Mammary epithelial cell (primary cell): ENCODE results near the gene STRN.

Experiments
- EZH2 ChIP-seq: IDR thresholded peaks from 2 replicates; pipeline ENCODE4 v1.6.1; 2012; ENCODE audit warnings: low read length, inconsistent platforms, borderline replicate concordance
- TF ChIP-seq, protein P1 (sequence below), 2 donors: IDR thresholded peaks in 1 of 2; conservative IDR thresholded peaks in 1 of 2; 2 replicates each; pipeline ENCODE4 v1.5.1; 2011 to 2012; ENCODE audit warnings: inconsistent platforms in 2 of 2, low read length in 2 of 2, mild to moderate bottlenecking in 2 of 2, control low read depth in 1 of 2, low read depth in 1 of 2; ENCODE audit not compliant: insufficient read depth in 1 of 2; ENCODE audit errors: extremely low read depth in 1 of 2

DNA sequence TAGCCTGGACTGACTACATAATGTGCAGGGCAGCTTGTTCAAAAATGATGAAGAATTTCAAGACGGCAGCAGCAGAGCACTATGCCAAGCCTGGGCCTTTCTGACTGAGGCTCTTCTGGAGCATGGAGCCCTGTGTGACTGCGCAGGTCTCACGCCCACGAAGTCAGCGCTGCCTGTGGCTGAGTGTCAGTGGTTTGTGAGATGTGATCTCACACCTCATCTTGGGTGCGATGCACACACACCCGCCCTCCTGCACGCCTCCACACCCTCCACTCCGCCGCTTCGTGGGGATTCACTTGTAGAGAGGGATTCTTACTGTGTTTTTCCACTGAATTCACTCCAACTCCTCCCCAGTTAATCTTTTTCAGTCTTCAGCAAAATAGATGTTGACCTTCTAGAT is 166.0 kb downstream of the STRN start:
- TF ChIP-seq, protein P1, sequence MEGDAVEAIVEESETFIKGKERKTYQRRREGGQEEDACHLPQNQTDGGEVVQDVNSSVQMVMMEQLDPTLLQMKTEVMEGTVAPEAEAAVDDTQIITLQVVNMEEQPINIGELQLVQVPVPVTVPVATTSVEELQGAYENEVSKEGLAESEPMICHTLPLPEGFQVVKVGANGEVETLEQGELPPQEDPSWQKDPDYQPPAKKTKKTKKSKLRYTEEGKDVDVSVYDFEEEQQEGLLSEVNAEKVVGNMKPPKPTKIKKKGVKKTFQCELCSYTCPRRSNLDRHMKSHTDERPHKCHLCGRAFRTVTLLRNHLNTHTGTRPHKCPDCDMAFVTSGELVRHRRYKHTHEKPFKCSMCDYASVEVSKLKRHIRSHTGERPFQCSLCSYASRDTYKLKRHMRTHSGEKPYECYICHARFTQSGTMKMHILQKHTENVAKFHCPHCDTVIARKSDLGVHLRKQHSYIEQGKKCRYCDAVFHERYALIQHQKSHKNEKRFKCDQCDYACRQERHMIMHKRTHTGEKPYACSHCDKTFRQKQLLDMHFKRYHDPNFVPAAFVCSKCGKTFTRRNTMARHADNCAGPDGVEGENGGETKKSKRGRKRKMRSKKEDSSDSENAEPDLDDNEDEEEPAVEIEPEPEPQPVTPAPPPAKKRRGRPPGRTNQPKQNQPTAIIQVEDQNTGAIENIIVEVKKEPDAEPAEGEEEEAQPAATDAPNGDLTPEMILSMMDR (conservative IDR thresholded peaks at IDR 0.05 in 1 of 2, IDR thresholded peaks at IDR 0.05 in 1 of 2; ENCODE audit: extremely low read depth in 1 of 2, insufficient read depth in 1 of 2, low read depth in 1 of 2, low read length in 2 of 2) = no peak
- TF ChIP-seq EZH2 = no peak
